Measurements from ENCODE around the gene RAB2B. TPM values are rescaled to one million over a fixed set of nuclear protein-coding genes. Genes with fewer than 3 reads are reported as not detected.
A peak's percentile ranks its signal among the peaks of the same experiment; 100 is the strongest.

The RAB2B gene
- total RNA-seq, 1 experiment from 2014 or later, result 26.8 TPM

GRCh38 chr14:21476523-21476924 is 235 bp downstream of the RAB2B start:
- Histone ChIP-seq H3K9ac (ENCODE audit: low read length) (peak overlapping the region; percentile 75), H3K4me2 (ENCODE audit: low read length) (peak overlapping the region; percentile 84), H3F3A (ENCODE audit: low read length, unreplicated experiment) (no peaks in the 10 kb centered on the region), H3K27me3 (ENCODE audit: low read length) (no peaks in the 10 kb centered on the region), H3K4me3 (ENCODE audit: low read length) (peak overlapping the region; percentile 100), H3K4me1 (ENCODE audit: insufficient read depth, low read length) (peaks cover 13% of the 10 kb centered on the region), H2AFZ (ENCODE audit: low read length) (peak overlapping the region; percentile 82), H3K9me3 (ENCODE audit: low read length) (no peaks in the 10 kb centered on the region), H3K9me2 (replicated peaks; ENCODE audit: low read length) (no peaks in the 10 kb centered on the region), H3K79me2 (ENCODE audit: low read length) (peaks cover 45% of the 10 kb centered on the region), H3K27ac (ENCODE audit: low read length) (peak overlapping the region; percentile 61), H4K20me1 (ENCODE audit: low read length) (no peaks in the 10 kb centered on the region), H3K36me3 (ENCODE audit: low read depth, low read length) (peaks cover 3% of the 10 kb centered on the region; the same call in 1 of the 2 replicates)
- ChIA-PET POLR2A (ENCODE audit: unreplicated experiment) (interaction anchor here (0.6 kb wide), 2 partner anchors 58 to 215 kb away, joined by 4 to 6 read pairs; no protein-coding TSS in a partner anchor), CTCF (no interaction called here)
- BruUV-seq (replicated peaks), result no TSS peak
- intact Hi-C loops (cut with micrococcal nuclease), result loop anchor here (1.0 to 2.0 kb wide), 3 partner anchors 35 to 92 kb away; partner anchors contain the start of genes METTL3 and SUPT16H
- ATAC-seq (peak; percentile 79), DNase-seq (peak; percentile 79)
- TF ChIP-seq EZH2 (IDR thresholded peaks at IDR 0.05; ENCODE audit: low read length, unreplicated experiment) (no peak), CTCF (conservative IDR thresholded peaks at IDR 0.05; ENCODE audit: low read depth, low read length) (no peak), EZH2phosphoT487 (IDR thresholded peaks at IDR 0.05; ENCODE audit: borderline replicate concordance, low read length) (no peak)

GRCh38 chr14:21475767-21476522 is 814 bp downstream of the RAB2B start:
- no peaks in the 10 kb centered on the region; the same call in 1 of the 2 replicates for H3K36me3 ChIP-seq (ENCODE audit: low read depth, low read length)
- DNase-seq (no peak), ATAC-seq (peak; percentile 60)
- H2AFZ ChIP-seq (ENCODE audit: low read length), result peak overlapping the region; percentile 82
- no peaks in the 10 kb centered on the region for H3K27me3 ChIP-seq (ENCODE audit: low read length)
- intact Hi-C loops (cut with micrococcal nuclease), result loop anchor here (1.0 to 2.0 kb wide), 3 partner anchors 35 to 91 kb away; partner anchors contain the start of genes METTL3 and SUPT16H
- POLR2A ChIA-PET (ENCODE audit: unreplicated experiment), result interaction anchor here (0.6 kb wide), 1 partner anchor 59 kb away, joined by 4 read pairs; no protein-coding TSS in a partner anchor
- H4K20me1 ChIP-seq (ENCODE audit: low read length), result no peaks in the 10 kb centered on the region
- CTCF ChIA-PET, result no interaction called here
- H3K4me1 ChIP-seq (ENCODE audit: insufficient read depth, low read length), result peaks cover 13% of the 10 kb centered on the region
- peak overlapping the region; percentile 84 for H3K4me2 ChIP-seq (ENCODE audit: low read length)
- peaks cover 40% of the 10 kb centered on the region for H3K79me2 ChIP-seq (ENCODE audit: low read length)
- peak overlapping the region; percentile 100 for H3K4me3 ChIP-seq (ENCODE audit: low read length)
- H3K27ac ChIP-seq (ENCODE audit: low read length), result peak overlapping the region; percentile 61
- peak overlapping the region; percentile 75 for H3K9ac ChIP-seq (ENCODE audit: low read length)
- no peaks in the 10 kb centered on the region for H3F3A ChIP-seq (ENCODE audit: low read length, unreplicated experiment)
- H3K9me3 ChIP-seq (ENCODE audit: low read length), result no peaks in the 10 kb centered on the region
- H3K9me2 ChIP-seq (replicated peaks; ENCODE audit: low read length), result no peaks in the 10 kb centered on the region
- TSS peak; percentile 78 for BruUV-seq (replicated peaks)
- TF ChIP-seq CTCF (conservative IDR thresholded peaks at IDR 0.05; ENCODE audit: low read depth, low read length) (no peak), EZH2 (IDR thresholded peaks at IDR 0.05; ENCODE audit: low read length, unreplicated experiment) (no peak), EZH2phosphoT487 (IDR thresholded peaks at IDR 0.05; ENCODE audit: borderline replicate concordance, low read length) (no peak)

GRCh38 chr14:21467616-21468015 is 9.1 kb downstream of the RAB2B start:
- no TSS peak for BruUV-seq (replicated peaks)
- CTCF ChIA-PET, result no interaction called here
- no peak overlapping the region for H3K27ac ChIP-seq (ENCODE audit: low read length)

More at GRCh38 chr14:21467616-21468015, 9.1 kb downstream of the RAB2B start:
- no peak overlapping the region for H2AFZ ChIP-seq (ENCODE audit: low read length)
- H3K9me3 ChIP-seq (ENCODE audit: low read length), result no peaks in the 10 kb centered on the region
- H3K27me3 ChIP-seq (ENCODE audit: low read length), result no peaks in the 10 kb centered on the region
- H3K4me2 ChIP-seq (ENCODE audit: low read length), result no peak overlapping the region
- POLR2A ChIA-PET (ENCODE audit: unreplicated experiment), result no interaction called here
- intact Hi-C loops (cut with micrococcal nuclease), result no loop called here
- no peak overlapping the region for H3K4me3 ChIP-seq (ENCODE audit: low read length)
- TF ChIP-seq CTCF (conservative IDR thresholded peaks at IDR 0.05; ENCODE audit: low read depth, low read length) (no peak), EZH2phosphoT487 (IDR thresholded peaks at IDR 0.05; ENCODE audit: borderline replicate concordance, low read length) (no peak), EZH2 (IDR thresholded peaks at IDR 0.05; ENCODE audit: low read length, unreplicated experiment) (no peak)
- no peaks in the 10 kb centered on the region for H3K79me2 ChIP-seq (ENCODE audit: low read length)
- no peaks in the 10 kb centered on the region for H4K20me1 ChIP-seq (ENCODE audit: low read length)
- ATAC-seq (peak; percentile 91), DNase-seq (peak; percentile 74)
- H3K9me2 ChIP-seq (replicated peaks; ENCODE audit: low read length), result no peaks in the 10 kb centered on the region
- H3F3A ChIP-seq (ENCODE audit: low read length, unreplicated experiment), result no peaks in the 10 kb centered on the region
- H3K9ac ChIP-seq (ENCODE audit: low read length), result no peak overlapping the region
- no peaks in the 10 kb centered on the region for H3K4me1 ChIP-seq (ENCODE audit: insufficient read depth, low read length)
- H3K36me3 ChIP-seq (ENCODE audit: low read depth, low read length), result peaks cover 12% of the 10 kb centered on the region; the same call in 1 of the 2 replicates

Measured in PC-3 (cell line).